Adrenal gland (tissue), 12 donors: ENCODE results near the gene RGS6. TPM values are rescaled to one million over a fixed set of nuclear protein-coding genes. Genes with fewer than 3 reads are reported as not detected.

Experiments
- DNase-seq, 7 donors: peaks; one replicate each; pipeline ENCODE4 v3.0.0-alpha.2; 2019 to 2020
- H3K27ac ChIP-seq, 5 donors: fragments of 200-600 bp; sonication (generic) in 4 of 5; 1 replicate in 3 of 5; 2 replicates in 2 of 5; pipeline versions ENCODE4 v1.5.1 to v1.8.0; 2016 to 2020; ENCODE audit warnings: mild to moderate bottlenecking in 1 of 5
- H3K27me3 ChIP-seq: fragments of 200-600 bp; 2 replicates; pipeline ENCODE4 v1.8.0; 2021
- H3K36me3 ChIP-seq, 2 donors: fragments of 200-600 bp; replicated peaks in 1 of 2; 1 replicate in 1 of 2; 2 replicates in 1 of 2; pipeline versions ENCODE4 v1.5.1 to v1.8.0; 2018 to 2022
- H3K4me1 ChIP-seq, 2 donors: fragments of 200-600 bp; replicated peaks in 1 of 2; 1 replicate in 1 of 2; 2 replicates in 1 of 2; pipeline versions ENCODE4 v1.5.1 to v1.8.0; 2018 to 2021
- H3K4me3 ChIP-seq, 4 donors: fragments of 200-600 bp; sonication (generic) in 3 of 4; one replicate each; pipeline ENCODE4 v1.5.1; 2016 to 2018
- H3K9me3 ChIP-seq, 3 donors: fragments of 200-600 bp; sonication (generic) in 1 of 3; replicated peaks in 1 of 3; 1 replicate in 2 of 3; 2 replicates in 1 of 3; pipeline versions ENCODE4 v1.5.1 to v1.8.0; 2016 to 2021
- CTCF ChIP-seq, 6 experiments: fragments of 450-650 bp in 4 of 6; fragments of 200-600 bp in 2 of 6; sonication (generic) in 1 of 6; IDR thresholded peaks; 1 replicate in 5 of 6; 2 replicates in 1 of 6; pipeline versions ENCODE4 v1.5.1 to v1.8.0; 2016 to 2021; ENCODE audit warnings: antibody characterized with exemption in 6 of 6, mild to moderate bottlenecking in 2 of 6, moderate library complexity in 1 of 6
- POLR2A ChIP-seq, 2 donors: fragments of 450-650 bp; IDR thresholded peaks; one replicate each; pipeline ENCODE4 v1.6.1; 2017; ENCODE audit warnings: antibody characterized with exemption in 2 of 2, mild to moderate bottlenecking in 2 of 2, moderate library complexity in 1 of 2
- WGBS, 4 donors: extraction: QIAGEN DNeasy Blood & Tissue Kit in 2 of 4; methylation state at CpG; one replicate each; pipeline versions ENCODE4 v1.1.5 to v1.1.7; 2013 to 2017; 5-methylcytosine and 5-hydroxymethylcytosine counted together
- intact Hi-C, 2 donors: fragments of 100-400 bp; cut with DNase I; formaldehyde crosslinking; loops; one replicate each; pipeline versions ENCODE4 v1.14.1 to v1.15.0; 2022 to 2023
- polyA plus RNA-seq, 3 donors: library from polyadenylated mRNA; stranded (reverse); fragments of 200-250 nt in 2 of 3; fragments of 350-450 nt in 1 of 3; fragmentation: Illumina TruSeq in 1 of 3; extraction: RNeasy Lipid Tissue Mini Kit (QIAGEN cat#74804) in 1 of 3; gene quantifications; one replicate each; pipeline ENCODE4 v1.2.3, GENCODE V29; 2013 to 2014
- total RNA-seq, 9 donors: library from RNA; depleted of rRNA in 4 of 9; stranded (reverse); fragments of >200 nt in 4 of 9; fragments of 120-200 nt in 1 of 9; fragmentation: NEBNext Ultra II Directional in 1 of 9; extraction: Animal tissue kit (Norgen Biotek cat#: 25700) in 1 of 9; gene quantifications; one replicate each; pipeline versions ENCODE4 v1.1.0 to v1.2.4, GENCODE V29; 2013 to 2023
- donor health status: healthy with polysubstance abuse.
- donor health status: Bipolar disorder and iron deficiency.
- donor health status: DM: yes; HTN: yes; CAD: no.
- donor health status: DM: no; HTN: no; CAD: no.
- donor health status: DM: no; HTN: no; CAD: no.
- donor health status: DM: yes; HTN: yes; CAD: no.

The RGS6 gene
- total and polyA plus RNA-seq, 12 donors = 0.06 to 4.3 (median 0.41) TPM; not detected in 1

DNA sequence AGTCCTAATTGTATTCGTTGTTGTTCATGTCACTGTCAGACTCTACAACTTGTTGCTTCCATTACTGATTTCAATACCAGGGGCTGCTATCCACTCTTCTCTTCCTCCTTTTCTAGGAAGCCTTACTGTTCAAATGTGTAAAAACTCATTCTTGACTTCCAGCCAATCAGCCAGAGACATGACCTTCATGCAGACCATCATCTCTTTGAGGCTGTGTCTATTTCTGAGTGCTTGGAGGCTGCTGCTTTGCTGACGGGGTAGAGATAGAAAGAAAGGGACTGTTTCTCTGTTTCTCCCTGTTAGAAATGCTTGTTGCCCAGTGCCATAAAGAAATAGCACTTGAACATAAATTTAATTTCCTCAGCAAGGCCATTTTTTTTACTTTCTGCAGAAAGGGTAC, 282.9 kb downstream of the RGS6 start:
- 55 to 71% (median 58%) methylated on average over 2 of the region's 2 CpGs for WGBS, 4 donors

GRCh38 chr14:72217135-72217534, 284.9 kb downstream of the RGS6 start:
- H3K9me3 ChIP-seq = no peaks in the 10 kb centered on the region
- H3K4me3 ChIP-seq = no peak overlapping the region
- TF ChIP-seq POLR2A (IDR thresholded peaks at IDR 0.05) = no peak
- TF ChIP-seq CTCF (IDR thresholded peaks at IDR 0.05) = no peak
- H3K27me3 ChIP-seq = peaks cover 4% of the 10 kb centered on the region
- intact Hi-C loops = no loop called here
- no peak overlapping the region for H3K27ac ChIP-seq
- DNase-seq = no peak
- 74 to 94% (median 82%) methylated on average over 1 of the region's 1 CpG for WGBS, 4 donors
- H3K4me1 ChIP-seq = no peaks in the 10 kb centered on the region
- H3K36me3 ChIP-seq = no peaks in the 10 kb centered on the region

More for the DNA sequence above, 282.9 kb downstream of the RGS6 start:
- no peak overlapping the region for H3K27ac ChIP-seq
- no peaks in the 10 kb centered on the region for H3K9me3 ChIP-seq
- peaks cover 4% of the 10 kb centered on the region for H3K27me3 ChIP-seq
- no peaks in the 10 kb centered on the region for H3K36me3 ChIP-seq
- H3K4me1 ChIP-seq = no peaks in the 10 kb centered on the region
- intact Hi-C loops = no loop called here
- no peak for DNase-seq
- TF ChIP-seq CTCF (IDR thresholded peaks at IDR 0.05) = no peak
- H3K4me3 ChIP-seq = no peak overlapping the region

- 53 to 70% (median 63%) methylated on average over 1 of the region's 1 CpG for WGBS, 4 donors
- Histone ChIP-seq H3K4me1 (no peaks in the 10 kb centered on the region), H3K27ac (no peak overlapping the region), H3K36me3 (no peaks in the 10 kb centered on the region), H3K9me3 (no peaks in the 10 kb centered on the region), H3K4me3 (no peak overlapping the region), H3K27me3 (no peaks in the 10 kb centered on the region)
- intact Hi-C loops = no loop called here
- no peak for TF ChIP-seq POLR2A (IDR thresholded peaks at IDR 0.05)
- no peak for TF ChIP-seq CTCF (IDR thresholded peaks at IDR 0.05)
- DNase-seq = no peak
Measured at GRCh38 chr14:72222046-72222445, 289.8 kb downstream of the RGS6 start.

DNA sequence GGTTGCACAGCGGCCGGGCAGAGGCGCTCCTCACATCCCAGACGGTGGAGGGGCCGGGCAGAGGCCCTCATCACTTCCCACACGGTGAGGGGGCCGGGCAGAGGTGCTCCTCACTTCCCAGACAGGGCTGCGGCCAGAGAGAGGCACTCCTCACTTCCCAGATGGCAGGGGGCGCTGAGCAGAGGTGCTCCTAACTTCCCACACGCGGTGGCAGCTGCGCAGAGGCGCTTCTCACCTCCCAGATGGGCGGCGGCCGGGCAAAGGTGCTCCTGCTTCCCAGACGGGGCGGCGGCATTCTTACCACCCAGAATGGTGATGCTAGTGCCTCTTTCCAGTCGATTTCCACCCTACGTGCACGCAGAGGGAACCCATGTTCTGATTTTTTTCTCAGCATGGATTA, 304.4 kb downstream of the RGS6 start:
- WGBS, 4 donors = 77 to 84% (median 79%) methylated on average over 20 to 22 of the region's 22 CpGs
- Histone ChIP-seq H3K4me1 (no peaks in the 10 kb centered on the region), H3K27ac (no peak overlapping the region), H3K27me3 (no peaks in the 10 kb centered on the region), H3K4me3 (no peak overlapping the region), H3K9me3 (no peaks in the 10 kb centered on the region), H3K36me3 (no peaks in the 10 kb centered on the region)
- intact Hi-C loops = no loop called here
- TF ChIP-seq CTCF (IDR thresholded peaks at IDR 0.05) (no peak), POLR2A (IDR thresholded peaks at IDR 0.05) (no peak)
- no peak for DNase-seq
